DMS114 treated with DMSO at 0.1 percent for 48 hours (cell line): ENCODE measurements around the gene CHN1.

Experiments used
- DNase-seq: peaks from one replicate; lab custom pipeline; 2025; ENCODE audit not compliant: unreplicated experiment; lab: John Stamatoyannopoulos, UW

The CHN1 gene

DNA sequence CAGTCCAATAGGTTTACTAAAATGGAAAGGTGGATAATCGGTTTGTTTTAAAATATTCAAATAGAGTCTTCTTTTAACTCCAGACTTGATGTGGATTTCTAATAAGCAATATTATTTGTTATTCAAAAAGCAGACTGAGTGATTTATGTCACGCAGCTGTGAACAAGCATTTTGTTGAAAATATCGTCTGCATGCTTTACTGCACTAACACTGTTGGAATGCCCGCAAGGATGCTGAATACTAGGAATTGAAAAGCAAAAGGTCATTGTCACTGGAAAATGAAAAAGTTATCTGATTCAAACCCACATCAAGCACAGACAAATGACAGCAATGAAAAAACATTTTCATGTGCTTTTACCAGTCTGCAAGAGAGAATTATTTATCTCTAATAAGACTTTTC is 31.1 kb downstream of the CHN1 start:
- no peak for DNase-seq

DNA sequence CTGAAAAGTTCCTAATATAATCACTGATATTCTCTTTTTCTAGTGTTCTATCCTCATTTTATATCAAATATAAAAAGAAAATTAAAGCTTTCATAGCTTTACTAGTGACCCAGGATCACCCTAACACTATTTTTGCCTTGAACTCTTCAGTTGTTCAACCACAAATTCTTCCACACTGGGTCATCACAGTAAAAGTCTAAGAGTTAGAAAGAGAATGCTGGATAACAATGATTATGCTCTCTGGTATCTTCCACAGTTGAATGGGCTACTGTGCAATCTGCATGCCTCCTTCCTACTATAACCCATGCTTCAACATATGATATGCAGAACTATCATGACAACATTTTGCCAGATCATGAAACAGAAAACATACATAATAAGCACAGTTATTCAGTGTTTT is 32.3 kb downstream of the CHN1 start:
- no peak for DNase-seq

DNA sequence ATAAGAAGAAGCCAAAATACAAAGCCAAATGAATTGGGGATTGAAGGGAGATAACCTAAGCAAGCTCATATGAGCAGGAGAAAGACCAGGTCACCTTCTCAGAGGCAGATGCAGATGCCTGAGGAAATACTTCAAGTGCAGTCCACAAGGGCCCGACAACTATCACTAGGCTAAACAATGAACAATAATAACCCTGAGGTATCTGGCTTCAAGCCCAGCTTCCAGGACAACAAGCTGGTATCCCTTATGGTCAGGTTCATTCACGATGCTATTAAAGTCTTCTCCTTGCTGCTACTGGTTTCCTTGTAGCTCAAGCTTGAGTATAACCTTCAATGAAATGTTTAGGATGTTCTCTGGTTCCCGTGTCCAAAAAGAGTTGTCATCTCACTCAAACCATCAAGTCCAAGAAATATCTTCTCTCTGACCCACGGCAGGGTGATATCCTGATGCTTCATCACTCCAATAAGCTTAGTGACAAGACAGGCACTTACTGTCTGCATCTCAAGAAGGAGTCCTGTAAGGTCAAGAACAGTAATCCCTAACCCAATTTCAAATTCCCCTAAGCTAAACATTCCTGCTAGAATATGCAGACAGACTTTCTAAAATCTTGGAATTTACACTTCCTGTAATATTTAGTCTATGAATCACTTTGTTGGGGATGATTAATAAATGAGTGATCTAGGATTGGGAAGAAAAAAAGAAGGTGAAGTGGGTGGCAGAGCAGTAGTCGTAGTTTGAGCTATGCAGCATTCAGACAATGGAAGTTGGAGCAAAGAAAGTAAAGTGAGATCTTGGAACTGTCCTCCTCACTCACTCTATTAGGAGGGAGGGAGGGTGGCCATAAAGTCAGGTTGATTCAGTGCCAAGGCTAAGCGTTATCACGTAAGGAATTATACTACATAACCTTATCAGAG is 33.1 kb downstream of the CHN1 start:
- no peak for DNase-seq

DNA sequence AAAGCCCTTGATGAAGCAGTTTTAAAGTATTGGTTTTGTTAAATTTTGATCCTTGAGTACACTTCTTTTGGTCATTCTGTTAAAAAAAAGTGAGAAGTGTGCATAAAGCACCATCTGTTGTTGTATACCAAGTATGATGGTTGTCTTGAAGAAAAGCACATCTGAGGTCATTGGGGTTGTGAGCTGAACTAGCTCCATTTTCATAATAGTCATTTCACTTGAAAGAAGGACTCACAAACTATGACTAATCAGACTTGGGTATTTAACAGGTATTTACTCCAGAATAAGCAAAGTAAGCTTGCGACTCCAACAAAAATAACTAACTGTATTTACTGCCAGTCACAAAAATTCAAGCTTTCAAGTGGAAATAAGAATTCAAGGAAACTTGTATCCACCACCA is 35.1 kb downstream of the CHN1 start:
- no peak for DNase-seq

DNA sequence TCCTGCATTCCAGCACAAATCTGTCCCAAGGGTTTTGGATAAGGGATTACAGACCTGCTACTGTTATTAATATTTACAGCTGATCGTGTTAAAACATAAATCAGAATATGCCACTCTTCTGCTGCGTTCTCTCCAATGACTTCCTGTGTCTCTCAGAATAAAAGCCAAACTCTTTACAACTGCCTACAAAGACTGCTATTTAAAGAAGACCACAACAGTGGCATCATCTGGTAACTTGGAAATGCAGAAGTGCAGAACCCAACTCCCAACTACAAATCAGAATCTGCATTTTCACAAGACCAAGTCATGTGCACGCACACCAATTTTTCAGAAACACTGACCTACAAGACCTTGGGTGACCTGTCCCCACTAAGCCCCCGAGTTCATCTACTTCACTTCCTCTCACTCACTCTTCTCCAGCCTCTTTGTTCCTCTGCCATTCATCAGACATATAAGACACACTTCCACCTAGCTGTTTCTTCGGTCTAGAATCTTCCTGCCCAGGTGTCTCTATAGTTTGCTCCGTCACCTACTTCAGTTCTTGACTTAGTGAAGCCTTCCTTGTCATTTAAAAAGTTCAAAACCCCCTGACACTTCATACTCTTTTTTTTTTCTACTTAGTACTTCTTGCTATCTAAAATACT is 36.0 kb downstream of the CHN1 start:
- DNase-seq: no peak

DNA sequence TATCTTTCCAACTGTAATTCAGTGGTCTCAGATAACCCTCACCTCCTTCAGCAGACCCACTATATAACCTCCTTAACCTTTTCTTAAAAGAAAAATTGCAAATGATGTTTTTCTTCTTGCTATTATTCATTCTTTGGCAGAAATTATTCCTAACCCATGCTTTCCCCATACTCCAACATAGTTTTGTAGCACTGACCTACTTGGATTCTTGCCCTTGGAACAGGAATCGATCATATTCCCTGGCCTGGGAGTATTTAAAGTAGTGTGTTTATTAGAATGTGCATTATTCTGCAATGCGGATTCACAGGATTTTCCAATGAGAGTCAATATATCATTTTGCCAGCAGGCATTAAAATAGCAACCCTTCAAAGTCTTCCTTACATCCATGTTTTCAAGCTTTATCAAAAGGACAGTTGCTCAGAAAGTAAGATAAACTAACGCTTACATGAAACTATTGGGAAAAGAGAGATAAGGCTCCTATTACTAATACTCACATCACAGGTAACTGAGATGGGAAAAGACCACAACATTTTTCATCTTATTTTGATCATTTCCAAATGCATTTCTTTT is 37.4 kb downstream of the CHN1 start:
- no peak for DNase-seq

DNA sequence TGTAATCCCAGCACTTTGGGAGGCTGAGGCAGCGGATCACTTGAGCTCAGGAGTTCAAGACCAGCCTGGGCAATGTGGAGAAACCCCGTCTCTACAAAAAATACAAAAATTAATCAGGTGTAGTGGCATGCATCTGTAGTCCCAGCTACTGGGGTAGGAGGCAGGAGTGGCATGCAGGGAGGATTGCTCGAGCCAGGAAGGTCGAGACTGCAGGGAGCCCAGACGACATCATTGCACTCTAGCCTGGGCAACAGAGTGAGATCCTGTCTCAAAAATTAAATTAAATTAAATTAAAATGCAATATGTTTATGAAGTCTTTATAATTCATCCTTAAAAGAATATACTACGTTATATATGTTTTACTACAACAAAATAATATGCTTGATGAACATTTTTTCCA is 38.1 kb downstream of the CHN1 start:
- DNase-seq: no peak

DNA sequence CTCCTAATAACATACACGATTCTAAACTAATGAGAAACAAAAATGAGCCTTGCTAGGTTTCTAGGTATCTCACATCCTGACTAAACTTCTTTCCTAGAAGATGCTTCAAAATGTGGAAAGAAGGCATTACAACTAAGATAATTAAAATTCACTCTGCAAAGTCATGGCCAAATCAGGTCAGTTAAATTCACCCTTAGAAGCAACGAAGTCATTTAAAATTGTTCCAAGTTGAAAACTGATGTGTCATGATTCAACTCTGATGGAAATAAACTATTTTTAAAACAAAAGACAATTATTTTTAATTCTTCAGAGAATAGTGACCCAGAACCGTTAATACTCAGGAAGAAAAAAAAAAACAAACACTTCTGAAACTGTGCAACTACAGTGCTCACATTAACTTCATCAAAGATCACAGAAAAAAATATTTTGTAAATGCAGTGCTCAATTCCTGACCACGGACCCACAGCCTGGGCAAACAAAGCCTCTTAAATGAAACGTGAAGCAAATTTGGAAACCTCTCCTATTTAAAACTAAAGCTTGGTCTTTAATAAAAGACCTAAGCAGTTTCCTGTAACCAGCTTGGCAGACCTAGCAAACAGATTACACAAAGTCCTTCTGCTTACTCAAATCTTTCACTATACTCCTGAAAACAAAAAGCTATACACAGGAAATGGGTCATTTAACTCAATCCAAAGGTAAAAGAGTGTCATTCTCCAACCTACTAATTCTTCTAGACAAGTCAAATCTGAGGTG is 39.0 kb downstream of the CHN1 start:
- no peak for DNase-seq

DNA sequence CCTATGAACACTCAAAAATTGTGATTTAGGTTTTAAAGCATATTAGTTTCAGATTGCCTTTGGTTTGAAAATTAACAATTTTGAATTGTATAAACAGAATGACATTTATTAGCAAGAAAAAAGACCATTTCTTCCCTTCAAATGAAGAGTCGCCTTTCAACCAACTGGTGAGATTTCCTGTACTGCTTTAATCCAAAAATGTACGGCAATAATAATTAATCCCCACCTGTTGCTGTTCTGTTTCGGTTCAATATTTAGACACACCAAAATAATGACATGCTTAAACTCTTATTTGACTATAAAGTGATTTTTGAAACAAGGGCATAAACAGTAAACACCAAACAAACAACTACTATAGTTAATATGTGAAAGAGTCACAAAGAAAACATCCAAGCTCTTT is 39.6 kb downstream of the CHN1 start:
- DNase-seq: no peak

DNA sequence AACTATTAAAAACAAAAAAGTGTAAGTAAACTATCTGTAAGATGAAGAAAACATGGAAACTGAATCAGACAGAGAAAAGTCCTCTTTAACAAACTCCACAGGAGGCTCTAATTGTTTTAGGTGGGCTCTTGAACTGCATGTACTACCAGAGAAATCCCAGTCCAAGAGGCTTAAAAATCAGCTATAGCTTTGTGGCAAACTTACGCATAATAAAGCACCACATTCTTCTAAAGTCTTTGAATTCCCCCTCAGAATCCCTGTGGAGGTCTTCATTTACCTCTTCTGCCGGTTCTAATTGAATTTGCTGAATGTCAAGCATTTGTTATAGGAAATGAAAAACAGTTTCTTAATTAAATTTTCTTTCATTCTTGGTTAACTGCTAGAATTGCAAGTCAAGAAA is 40.8 kb downstream of the CHN1 start:
- no peak for DNase-seq

DNA sequence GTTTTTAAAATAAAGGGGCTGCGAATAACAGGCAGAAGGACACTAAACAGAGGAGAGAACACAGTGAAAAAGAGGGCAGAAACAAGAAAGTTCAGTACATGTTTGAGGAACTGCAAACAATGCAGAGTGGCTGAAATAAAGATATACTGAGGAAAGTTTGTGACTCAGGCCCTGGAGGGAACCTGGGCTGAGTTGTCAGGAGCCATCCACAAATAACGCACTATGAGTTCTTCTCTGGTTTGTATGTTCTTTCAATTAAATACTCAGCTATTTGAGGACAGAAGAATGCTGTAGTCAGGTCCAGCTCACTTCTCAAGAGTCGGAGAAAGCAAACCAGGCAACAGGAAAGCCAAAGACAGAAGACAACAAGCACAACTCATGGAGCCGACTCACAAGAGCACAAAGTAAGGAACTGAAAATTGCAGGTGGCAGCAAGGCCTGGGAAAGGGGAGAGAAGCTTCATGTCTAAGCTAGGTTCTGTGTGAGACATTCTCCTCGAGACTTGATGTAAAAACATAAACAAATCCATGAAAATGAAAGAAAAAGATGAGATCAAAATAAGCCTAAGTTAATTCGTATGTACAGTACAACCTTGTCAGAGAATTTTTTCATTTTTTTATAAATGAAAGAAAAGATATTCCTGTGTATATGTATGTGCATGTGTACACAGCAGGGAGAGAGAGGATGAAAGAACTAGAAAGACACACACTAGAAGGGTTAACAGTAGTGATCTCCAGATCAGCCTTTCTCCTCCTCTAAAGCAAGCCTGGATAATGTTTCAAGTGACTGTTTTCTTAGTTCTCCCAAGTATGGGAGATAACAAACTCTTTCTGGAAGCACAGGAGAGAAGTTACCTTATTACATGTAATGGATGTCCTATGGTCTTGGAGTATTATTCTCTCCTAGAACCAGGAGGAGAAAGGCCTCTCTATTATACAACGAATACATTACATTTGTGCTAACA is 41.5 kb downstream of the CHN1 start:
- DNase-seq: no peak

DNA sequence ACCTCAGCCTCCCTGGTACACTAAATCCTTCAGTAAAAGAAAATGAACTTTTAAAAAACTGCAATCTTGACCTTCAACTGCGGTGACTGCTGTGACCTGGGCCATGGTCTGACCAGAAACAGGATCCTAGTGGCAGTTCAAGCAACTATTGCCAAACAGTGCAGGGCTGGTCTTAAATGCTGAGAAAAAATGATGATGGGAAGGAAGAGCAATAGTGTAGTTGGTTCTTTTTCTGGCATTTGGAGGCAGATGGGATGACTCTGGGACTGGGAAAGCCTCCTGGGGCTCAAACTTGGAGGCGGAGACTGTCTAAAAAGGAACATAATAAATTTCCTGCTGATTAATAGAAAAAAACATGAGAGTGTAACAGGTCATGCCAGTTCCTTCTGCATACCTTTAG is 45.4 kb downstream of the CHN1 start:
- no peak for DNase-seq

DNA sequence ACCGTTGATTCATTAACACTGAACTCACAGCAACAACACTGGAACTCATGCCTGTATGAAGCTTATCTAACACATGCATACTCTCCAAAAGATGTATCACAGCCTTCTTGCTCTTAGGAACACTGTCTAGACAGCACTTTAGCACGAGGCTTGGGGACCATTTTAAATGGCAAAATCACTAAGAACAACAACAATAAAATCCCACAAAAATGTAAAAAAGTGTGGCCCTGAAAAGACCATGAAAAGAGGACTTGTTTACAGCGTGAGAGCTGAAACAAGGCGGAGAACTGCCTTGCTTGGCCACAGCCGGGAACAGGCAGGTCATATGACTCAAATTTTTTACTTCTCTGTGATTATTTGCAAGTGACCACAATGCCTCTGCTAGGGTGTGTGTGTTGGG is 48.1 kb downstream of the CHN1 start:
- no peak for DNase-seq

DNA sequence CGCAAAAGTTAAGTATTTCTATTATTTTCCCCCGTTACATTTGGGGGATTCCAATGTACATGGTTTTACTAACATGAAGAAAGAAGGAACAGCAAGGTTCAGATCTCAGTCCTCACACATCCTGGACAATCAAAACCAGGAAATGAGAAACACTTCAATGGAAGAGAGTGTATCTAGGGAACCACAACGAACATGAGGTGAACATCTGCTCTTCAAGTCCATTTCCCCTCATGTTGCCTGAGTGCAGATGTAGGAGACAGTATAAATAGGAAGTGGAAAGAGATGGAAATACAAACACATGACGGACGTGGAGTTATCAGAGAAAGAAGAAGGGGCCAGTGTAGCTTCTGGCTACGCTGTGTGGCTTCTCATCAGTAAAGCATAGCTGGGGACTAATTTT is 52.6 kb downstream of the CHN1 start:
- no peak for DNase-seq

DNA sequence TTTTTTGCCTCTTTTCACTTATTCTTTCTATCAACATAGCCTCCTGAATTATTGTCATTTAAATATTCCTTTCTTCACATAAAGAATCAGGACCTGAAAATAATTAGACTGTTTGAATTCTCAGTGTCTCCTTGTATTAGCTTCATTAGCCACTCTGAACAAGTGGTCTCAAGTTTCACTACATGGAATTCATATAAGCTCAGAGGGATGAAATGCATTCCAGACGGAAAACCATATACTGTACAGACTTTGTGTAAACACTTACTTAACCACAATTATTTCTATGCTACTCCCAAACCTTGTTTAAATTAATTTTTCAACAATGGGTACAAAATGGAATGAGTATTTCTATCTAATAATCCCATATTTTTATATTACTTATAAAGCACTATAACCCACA is 53.4 kb downstream of the CHN1 start:
- DNase-seq: no peak

DNA sequence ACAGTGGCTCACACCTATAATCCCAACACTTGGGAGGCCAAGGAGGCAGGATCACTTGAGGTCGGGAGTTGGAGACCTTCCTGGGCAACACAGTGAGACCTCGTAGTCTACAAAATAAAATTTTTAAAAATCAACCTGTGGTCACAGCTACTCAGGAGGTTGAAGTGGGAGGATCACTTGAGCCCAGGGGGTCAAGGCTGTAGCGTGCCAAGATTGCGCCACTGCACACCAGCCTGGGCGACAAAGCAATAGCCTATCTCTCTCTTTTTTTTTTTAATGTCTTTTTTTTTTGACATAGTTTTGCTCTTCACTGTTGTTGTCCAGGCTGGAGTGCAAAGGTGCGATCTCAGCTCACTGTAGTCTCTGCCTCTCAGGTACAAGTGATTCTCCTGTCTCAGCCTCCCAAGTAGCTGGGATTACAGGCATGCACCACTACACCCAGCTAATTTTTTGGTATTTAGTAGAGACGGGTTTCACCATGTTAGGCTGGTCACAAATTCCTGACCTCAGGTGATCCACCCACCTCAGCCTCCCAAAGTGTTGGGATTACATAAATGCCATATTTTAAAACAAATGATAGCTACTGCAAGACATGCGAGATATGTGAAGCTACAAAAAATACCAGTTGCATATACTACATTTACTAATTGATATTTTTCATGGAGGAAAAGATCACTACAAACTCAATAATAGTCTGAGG is 55.0 kb downstream of the CHN1 start:
- no peak for DNase-seq

DNA sequence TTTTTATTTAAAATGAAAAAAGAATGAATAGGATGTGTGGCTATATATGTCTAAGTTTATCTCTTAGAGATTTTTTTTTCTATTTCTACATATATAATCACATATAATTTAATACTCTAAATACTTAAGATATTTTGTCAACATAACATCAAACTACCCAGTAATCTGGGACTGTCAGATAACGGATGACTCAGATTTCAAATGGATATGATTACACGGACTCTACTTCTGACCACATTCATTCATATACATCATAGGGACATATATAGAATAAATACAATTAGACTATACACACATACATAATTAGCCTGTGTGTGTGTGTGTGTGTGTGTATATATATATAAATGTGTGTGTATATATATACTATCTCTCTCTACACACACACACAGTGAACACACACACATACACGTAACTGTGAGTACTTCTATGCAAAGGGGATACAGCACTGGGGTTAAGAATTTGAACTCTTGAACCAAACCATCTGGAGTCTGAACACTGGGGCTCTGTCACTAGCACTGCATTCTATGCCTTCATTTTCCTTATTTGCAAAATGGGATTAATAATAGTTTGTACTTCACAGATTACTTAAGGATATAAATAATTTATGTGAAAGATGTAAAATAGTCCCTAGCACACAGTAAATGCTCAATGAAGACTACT is 59.5 kb downstream of the CHN1 start:
- DNase-seq: no peak

DNA sequence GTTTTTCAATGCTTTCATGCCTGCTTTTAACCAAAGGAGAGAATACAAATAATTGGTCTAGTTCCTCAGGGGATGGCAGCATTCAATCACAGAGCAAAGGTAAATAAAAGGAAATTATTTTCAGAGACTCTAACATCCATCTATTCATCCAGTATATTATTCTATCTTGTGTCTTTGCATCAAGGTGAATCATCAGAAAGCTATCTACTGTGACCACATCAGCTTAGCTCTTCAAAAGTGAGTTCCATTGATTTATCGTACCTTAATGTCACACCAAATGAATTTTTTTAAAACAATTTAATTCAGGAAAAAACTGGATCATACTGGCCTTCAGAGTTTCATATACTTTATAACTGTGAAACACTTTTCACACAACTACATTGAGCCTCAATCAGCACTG is 66.1 kb downstream of the CHN1 start:
- no peak for DNase-seq

DNA sequence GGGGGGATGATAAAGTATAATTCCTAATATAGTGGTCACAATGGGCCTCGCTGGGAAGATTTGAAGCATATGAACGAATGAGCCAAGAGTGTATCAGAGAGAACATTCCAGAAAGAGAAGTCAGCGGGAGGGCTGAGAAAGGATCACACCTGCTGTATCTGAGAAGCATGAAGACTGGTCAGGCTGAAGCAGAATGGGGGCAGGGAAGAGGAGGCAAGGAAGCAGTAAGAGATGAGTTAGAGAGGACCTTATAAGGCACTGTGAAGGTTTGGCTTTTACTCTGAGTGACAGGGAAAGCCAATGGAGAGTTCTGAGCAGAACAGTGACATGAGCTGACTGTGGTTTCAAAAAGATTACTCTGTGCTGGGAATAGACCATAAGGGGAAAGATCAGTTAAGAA is 73.5 kb downstream of the CHN1 start:
- DNase-seq: no peak
